ENCODE results near the gene SMIM38.

SMIM38 gene

GRCh38 chr11:69113226-69113625 is 42.5 kb upstream of the SMIM38 start:
- H3K4ac ChIP-seq (ENCODE audit: low read length), result no peak overlapping the region
- H3K27me3 ChIP-seq (ENCODE audit: control insufficient read depth in 3 of 3, insufficient read depth in 3 of 3, low read depth in 1 of 3, low read length in 3 of 3), result peaks cover 0 to 17% (median 0%) of the 10 kb centered on the region in 3 experiments
- H3K9me3 ChIP-seq (replicated peaks in 1 of 2; ENCODE audit: control insufficient read depth in 2 of 2, insufficient read depth in 1 of 2, low read depth in 1 of 2, low read length in 2 of 2), result no peaks in the 10 kb centered on the region

GRCh38 chr11:69113646-69114340 is 41.9 kb upstream of the SMIM38 start:
- peaks cover 6 to 9% of the 10 kb centered on the region in 2 donors for H3K4me1 ChIP-seq (ENCODE audit: control insufficient read depth in 2 of 2, insufficient read depth in 1 of 2, low read depth in 1 of 2, low read length in 2 of 2)

More at GRCh38 chr11:69113226-69113625, 42.5 kb upstream of the SMIM38 start:
- Histone ChIP-seq H3K4me2 (ENCODE audit: insufficient read depth, low read length, poor library complexity, severe bottlenecking) (no peak overlapping the region), H2BK12ac (ENCODE audit: low read length) (no peak overlapping the region), H2BK120ac (ENCODE audit: low read depth, low read length) (no peak overlapping the region), H3K4me1 (ENCODE audit: control insufficient read depth in 2 of 2, insufficient read depth in 1 of 2, low read depth in 1 of 2, low read length in 2 of 2) (peaks cover 6 to 9% of the 10 kb centered on the region in 2 donors), H3K27ac (replicated peaks; ENCODE audit: low read length) (no peak overlapping the region), H2BK15ac (ENCODE audit: low read length) (no peak overlapping the region), H3K14ac (ENCODE audit: low read length) (no peak overlapping the region), H4K8ac (ENCODE audit: low read depth, low read length) (no peak overlapping the region), H3K4me3 (ENCODE audit: low read length in 2 of 2) (no peak overlapping the region), H3K23ac (ENCODE audit: low read depth, low read length, poor library complexity) (no peak overlapping the region), H4K91ac (ENCODE audit: low read depth, low read length, poor library complexity) (no peak overlapping the region), H2AK5ac (ENCODE audit: low read depth, low read length) (no peak overlapping the region), H3K79me1 (ENCODE audit: low read depth, low read length) (no peaks in the 10 kb centered on the region), H3K36me3 (replicated peaks in 1 of 2; ENCODE audit: control insufficient read depth in 2 of 2, insufficient read depth in 2 of 2, low read length in 2 of 2) (no peaks in the 10 kb centered on the region), H2BK5ac (ENCODE audit: low read length) (no peak overlapping the region), H3K9ac (ENCODE audit: low read depth, low read length, poor library complexity) (no peak overlapping the region), H3K18ac (ENCODE audit: low read length) (no peak overlapping the region), H2AFZ (ENCODE audit: low read length) (no peak overlapping the region)
- no peak for DNase-seq (ENCODE audit: low spot score)
- no CpG with 5 or more reads among the region's 10 CpGs for WGBS, 2 donors (ENCODE audit: extremely low coverage in 2 of 2, insufficient read length in 2 of 2, insufficient replicate concordance in 1 of 2)

GRCh38 chr11:69114362-69114761 is 41.4 kb upstream of the SMIM38 start:
- H4K8ac ChIP-seq (ENCODE audit: low read depth, low read length), result peak overlapping the region; percentile 66
- no peak overlapping the region for H3K27ac ChIP-seq (replicated peaks; ENCODE audit: low read length)
- H3K4me3 ChIP-seq (ENCODE audit: low read length in 2 of 2), result no peak overlapping the region
- H2BK15ac ChIP-seq (ENCODE audit: low read length), result no peak overlapping the region
- H3K4me2 ChIP-seq (ENCODE audit: insufficient read depth, low read length, poor library complexity, severe bottlenecking), result no peak overlapping the region
- H3K27me3 ChIP-seq (ENCODE audit: control insufficient read depth in 3 of 3, insufficient read depth in 3 of 3, low read depth in 1 of 3, low read length in 3 of 3), result peaks cover 0 to 17% (median 0%) of the 10 kb centered on the region in 3 experiments
- H2BK5ac ChIP-seq (ENCODE audit: low read length), result no peak overlapping the region
- H2BK12ac ChIP-seq (ENCODE audit: low read length), result no peak overlapping the region
- peaks cover 6 to 9% of the 10 kb centered on the region in 2 donors for H3K4me1 ChIP-seq (ENCODE audit: control insufficient read depth in 2 of 2, insufficient read depth in 1 of 2, low read depth in 1 of 2, low read length in 2 of 2)
- H3K18ac ChIP-seq (ENCODE audit: low read length), result no peak overlapping the region
- H3K4ac ChIP-seq (ENCODE audit: low read length), result no peak overlapping the region
- H3K9me3 ChIP-seq (replicated peaks in 1 of 2; ENCODE audit: control insufficient read depth in 2 of 2, insufficient read depth in 1 of 2, low read depth in 1 of 2, low read length in 2 of 2), result peaks cover 0 to 6% of the 10 kb centered on the region in 2 donors
- H3K36me3 ChIP-seq (replicated peaks in 1 of 2; ENCODE audit: control insufficient read depth in 2 of 2, insufficient read depth in 2 of 2, low read length in 2 of 2), result no peaks in the 10 kb centered on the region
- H2BK120ac ChIP-seq (ENCODE audit: low read depth, low read length), result no peak overlapping the region
- H3K9ac ChIP-seq (ENCODE audit: low read depth, low read length, poor library complexity), result no peak overlapping the region
- no peak overlapping the region for H2AFZ ChIP-seq (ENCODE audit: low read length)
- no peak for DNase-seq (ENCODE audit: low spot score)
- H3K14ac ChIP-seq (ENCODE audit: low read length), result no peak overlapping the region
- H3K79me1 ChIP-seq (ENCODE audit: low read depth, low read length), result no peaks in the 10 kb centered on the region
- no CpG with 5 or more reads among the region's 6 CpGs for WGBS, 2 donors (ENCODE audit: extremely low coverage in 2 of 2, insufficient read length in 2 of 2, insufficient replicate concordance in 1 of 2)
- H2AK5ac ChIP-seq (ENCODE audit: low read depth, low read length), result no peak overlapping the region
- H3K23ac ChIP-seq (ENCODE audit: low read depth, low read length, poor library complexity), result no peak overlapping the region
- no peak overlapping the region for H4K91ac ChIP-seq (ENCODE audit: low read depth, low read length, poor library complexity)

More at GRCh38 chr11:69113646-69114340, 41.9 kb upstream of the SMIM38 start:
- H2AK5ac ChIP-seq (ENCODE audit: low read depth, low read length), result peak overlapping the region; percentile 79
- H4K8ac ChIP-seq (ENCODE audit: low read depth, low read length), result peak overlapping the region; percentile 66
- H2BK12ac ChIP-seq (ENCODE audit: low read length), result no peak overlapping the region
- H3K27ac ChIP-seq (replicated peaks; ENCODE audit: low read length), result no peak overlapping the region
- no peak overlapping the region for H3K23ac ChIP-seq (ENCODE audit: low read depth, low read length, poor library complexity)
- H3K14ac ChIP-seq (ENCODE audit: low read length), result no peak overlapping the region
- peaks cover 0 to under 1% of the 10 kb centered on the region in 2 donors for H3K9me3 ChIP-seq (replicated peaks in 1 of 2; ENCODE audit: control insufficient read depth in 2 of 2, insufficient read depth in 1 of 2, low read depth in 1 of 2, low read length in 2 of 2)
- H2BK5ac ChIP-seq (ENCODE audit: low read length), result no peak overlapping the region
- H3K4me2 ChIP-seq (ENCODE audit: insufficient read depth, low read length, poor library complexity, severe bottlenecking), result no peak overlapping the region
- no peak overlapping the region for H3K4me3 ChIP-seq (ENCODE audit: low read length in 2 of 2)
- H3K9ac ChIP-seq (ENCODE audit: low read depth, low read length, poor library complexity), result no peak overlapping the region
- peaks cover 0 to 17% (median 0%) of the 10 kb centered on the region in 3 experiments for H3K27me3 ChIP-seq (ENCODE audit: control insufficient read depth in 3 of 3, insufficient read depth in 3 of 3, low read depth in 1 of 3, low read length in 3 of 3)
- H3K18ac ChIP-seq (ENCODE audit: low read length), result peak overlapping the region; percentile 82
- no peak overlapping the region for H2BK120ac ChIP-seq (ENCODE audit: low read depth, low read length)
- H4K91ac ChIP-seq (ENCODE audit: low read depth, low read length, poor library complexity), result no peak overlapping the region
- no peak for DNase-seq (ENCODE audit: low spot score)
- H3K4ac ChIP-seq (ENCODE audit: low read length), result no peak overlapping the region
- no peaks in the 10 kb centered on the region for H3K79me1 ChIP-seq (ENCODE audit: low read depth, low read length)
- H2BK15ac ChIP-seq (ENCODE audit: low read length), result peak overlapping the region; percentile 69
- WGBS, 2 donors (ENCODE audit: extremely low coverage in 2 of 2, insufficient read length in 2 of 2, insufficient replicate concordance in 1 of 2), result no CpG with 5 or more reads among the region's 22 CpGs
- no peaks in the 10 kb centered on the region for H3K36me3 ChIP-seq (replicated peaks in 1 of 2; ENCODE audit: control insufficient read depth in 2 of 2, insufficient read depth in 2 of 2, low read length in 2 of 2)
- H2AFZ ChIP-seq (ENCODE audit: low read length), result no peak overlapping the region

- H3K4me1 ChIP-seq (ENCODE audit: control insufficient read depth in 2 of 2, insufficient read depth in 1 of 2, low read depth in 1 of 2, low read length in 2 of 2), result peaks cover 6 to 9% of the 10 kb centered on the region in 2 donors
- H3K14ac ChIP-seq (ENCODE audit: low read length), result no peak overlapping the region
- peaks cover 0 to 6% of the 10 kb centered on the region in 2 donors for H3K9me3 ChIP-seq (replicated peaks in 1 of 2; ENCODE audit: control insufficient read depth in 2 of 2, insufficient read depth in 1 of 2, low read depth in 1 of 2, low read length in 2 of 2)
- H2BK12ac ChIP-seq (ENCODE audit: low read length), result no peak overlapping the region
- no peaks in the 10 kb centered on the region for H3K36me3 ChIP-seq (replicated peaks in 1 of 2; ENCODE audit: control insufficient read depth in 2 of 2, insufficient read depth in 2 of 2, low read length in 2 of 2)
- no peak overlapping the region for H3K4me2 ChIP-seq (ENCODE audit: insufficient read depth, low read length, poor library complexity, severe bottlenecking)
- no peak overlapping the region for H4K91ac ChIP-seq (ENCODE audit: low read depth, low read length, poor library complexity)
- H3K27me3 ChIP-seq (ENCODE audit: control insufficient read depth in 3 of 3, insufficient read depth in 3 of 3, low read depth in 1 of 3, low read length in 3 of 3), result peaks cover 0 to 17% (median 0%) of the 10 kb centered on the region in 3 experiments
- H2BK120ac ChIP-seq (ENCODE audit: low read depth, low read length), result no peak overlapping the region
- H3K18ac ChIP-seq (ENCODE audit: low read length), result no peak overlapping the region
- no peak overlapping the region for H2AFZ ChIP-seq (ENCODE audit: low read length)
- no peak overlapping the region for H4K8ac ChIP-seq (ENCODE audit: low read depth, low read length)
- H3K27ac ChIP-seq (replicated peaks; ENCODE audit: low read length), result no peak overlapping the region
- H2AK5ac ChIP-seq (ENCODE audit: low read depth, low read length), result no peak overlapping the region
- WGBS, 2 donors (ENCODE audit: extremely low coverage in 2 of 2, insufficient read length in 2 of 2, insufficient replicate concordance in 1 of 2), result no CpG with 5 or more reads among the region's 21 CpGs
- no peaks in the 10 kb centered on the region for H3K79me1 ChIP-seq (ENCODE audit: low read depth, low read length)
- peak overlapping the region; percentile 49 for H2BK15ac ChIP-seq (ENCODE audit: low read length)
- DNase-seq (ENCODE audit: low spot score), result no peak
- no peak overlapping the region for H3K4ac ChIP-seq (ENCODE audit: low read length)
- H2BK5ac ChIP-seq (ENCODE audit: low read length), result peak overlapping the region; percentile 0
- no peak overlapping the region for H3K4me3 ChIP-seq (ENCODE audit: low read length in 2 of 2)
- H3K23ac ChIP-seq (ENCODE audit: low read depth, low read length, poor library complexity), result no peak overlapping the region
- H3K9ac ChIP-seq (ENCODE audit: low read depth, low read length, poor library complexity), result no peak overlapping the region
Measured at GRCh38 chr11:69114811-69115523, 40.8 kb upstream of the SMIM38 start.
